Glutamatergic neuron (in vitro differentiated cells): ENCODE data around the gene SUMF1. TPM values are rescaled to one million over a fixed set of nuclear protein-coding genes. Genes with fewer than 3 reads are reported as not detected.

Experiments used
- DNase-seq: peaks from one replicate; pipeline ENCODE4 v3.0.0; 2022
- H3K27ac Mint-ChIP-seq: one replicate; pipeline ENCODE4 v1.8.0; 2020; ENCODE audit warnings: mild to moderate bottlenecking, mixed read lengths, inconsistent platforms; ENCODE audit not compliant: unreplicated experiment
- H3K27me3 Mint-ChIP-seq: one replicate; pipeline ENCODE4 v1.8.0; 2020; ENCODE audit warnings: mild to moderate bottlenecking, moderate library complexity, mixed read lengths, inconsistent platforms; ENCODE audit not compliant: unreplicated experiment
- H3K36me3 Mint-ChIP-seq: one replicate; pipeline ENCODE4 v1.8.0; 2020; ENCODE audit warnings: mild to moderate bottlenecking, mixed read lengths, inconsistent platforms; ENCODE audit not compliant: unreplicated experiment
- H3K4me1 Mint-ChIP-seq: one replicate; pipeline ENCODE4 v1.8.0; 2020; ENCODE audit warnings: mild to moderate bottlenecking, low read depth, mixed read lengths, inconsistent platforms; ENCODE audit not compliant: unreplicated experiment
- H3K4me3 Mint-ChIP-seq: one replicate; pipeline ENCODE4 v1.8.0; 2020; ENCODE audit warnings: mild to moderate bottlenecking, mixed read lengths, inconsistent platforms; ENCODE audit not compliant: unreplicated experiment
- H3K9me3 Mint-ChIP-seq: one replicate; pipeline ENCODE4 v1.8.0; 2020; ENCODE audit warnings: mild to moderate bottlenecking, moderate library complexity, mixed read lengths, inconsistent platforms; ENCODE audit not compliant: unreplicated experiment
- total RNA-seq: library from RNA; stranded (reverse); fragmentation: NEBNext Ultra II Directional; extraction: Animal tissue kit (Norgen Biotek cat#: 25700); gene quantifications from one replicate; pipeline ENCODE4 v1.2.1, GENCODE V29; 2021; ENCODE audit not compliant: unreplicated experiment
- TF ChIP-seq, protein P1 (sequence below): fragments of 200-600 bp; sonication (generic); IDR thresholded peaks from one replicate; pipeline ENCODE4 v1.5.0; 2021; ENCODE audit not compliant: partially characterized antibody, unreplicated experiment

The SUMF1 gene
- total RNA-seq, 1 donor from 2014 or later = 7.2 TPM

DNA sequence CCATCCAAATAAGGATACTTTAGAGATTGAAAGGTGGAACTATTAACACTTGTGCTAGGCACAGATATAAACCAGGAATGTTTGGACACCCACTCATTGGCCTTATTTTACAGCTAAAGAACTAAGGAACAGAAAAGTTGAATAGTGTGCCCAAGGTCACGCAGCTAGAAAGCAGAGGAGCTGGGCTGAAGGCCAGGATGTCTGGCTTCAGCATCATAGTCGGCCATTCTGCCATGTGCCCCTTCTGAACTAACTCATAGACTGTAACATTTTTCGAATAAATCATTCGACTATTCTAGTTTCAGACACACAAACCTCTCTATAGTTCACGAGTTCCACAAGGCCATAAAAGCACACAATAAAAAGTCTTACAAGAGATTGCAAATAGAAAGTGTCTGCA is 71.1 kb downstream of the SUMF1 start:
- TF ChIP-seq, protein P1, sequence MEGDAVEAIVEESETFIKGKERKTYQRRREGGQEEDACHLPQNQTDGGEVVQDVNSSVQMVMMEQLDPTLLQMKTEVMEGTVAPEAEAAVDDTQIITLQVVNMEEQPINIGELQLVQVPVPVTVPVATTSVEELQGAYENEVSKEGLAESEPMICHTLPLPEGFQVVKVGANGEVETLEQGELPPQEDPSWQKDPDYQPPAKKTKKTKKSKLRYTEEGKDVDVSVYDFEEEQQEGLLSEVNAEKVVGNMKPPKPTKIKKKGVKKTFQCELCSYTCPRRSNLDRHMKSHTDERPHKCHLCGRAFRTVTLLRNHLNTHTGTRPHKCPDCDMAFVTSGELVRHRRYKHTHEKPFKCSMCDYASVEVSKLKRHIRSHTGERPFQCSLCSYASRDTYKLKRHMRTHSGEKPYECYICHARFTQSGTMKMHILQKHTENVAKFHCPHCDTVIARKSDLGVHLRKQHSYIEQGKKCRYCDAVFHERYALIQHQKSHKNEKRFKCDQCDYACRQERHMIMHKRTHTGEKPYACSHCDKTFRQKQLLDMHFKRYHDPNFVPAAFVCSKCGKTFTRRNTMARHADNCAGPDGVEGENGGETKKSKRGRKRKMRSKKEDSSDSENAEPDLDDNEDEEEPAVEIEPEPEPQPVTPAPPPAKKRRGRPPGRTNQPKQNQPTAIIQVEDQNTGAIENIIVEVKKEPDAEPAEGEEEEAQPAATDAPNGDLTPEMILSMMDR = no peak
- no peak overlapping the region for H3K4me3 Mint-ChIP-seq
- no peaks in the 10 kb centered on the region for H3K36me3 Mint-ChIP-seq
- no peaks in the 10 kb centered on the region for H3K9me3 Mint-ChIP-seq
- DNase-seq = no peak
- H3K27me3 Mint-ChIP-seq = no peaks in the 10 kb centered on the region
- no peak overlapping the region for H3K27ac Mint-ChIP-seq
- no peaks in the 10 kb centered on the region for H3K4me1 Mint-ChIP-seq

DNA sequence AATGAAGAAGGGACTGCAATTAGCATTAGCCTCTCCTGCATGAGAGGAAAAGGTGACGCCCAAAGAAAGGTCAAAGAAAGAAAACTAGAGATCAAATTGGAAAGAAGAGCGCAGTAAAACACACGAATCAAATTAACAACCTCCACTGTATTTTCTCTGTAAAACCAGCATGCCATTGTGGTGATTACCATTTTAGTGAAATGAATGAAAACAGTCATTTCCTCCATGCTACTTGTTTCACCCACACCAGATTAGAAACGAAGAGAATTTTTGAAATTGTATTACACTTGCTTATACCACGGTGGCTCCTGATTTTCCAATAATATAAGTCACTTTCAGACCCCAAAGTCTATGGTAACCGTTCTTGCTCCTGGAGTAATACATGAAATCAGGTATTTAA is 71.6 kb downstream of the SUMF1 start:
- no peak overlapping the region for H3K4me3 Mint-ChIP-seq
- H3K27me3 Mint-ChIP-seq = no peaks in the 10 kb centered on the region
- no peaks in the 10 kb centered on the region for H3K36me3 Mint-ChIP-seq
- TF ChIP-seq, protein P1 = no peak
- H3K9me3 Mint-ChIP-seq = no peaks in the 10 kb centered on the region
- no peak overlapping the region for H3K27ac Mint-ChIP-seq
- DNase-seq = no peak
- H3K4me1 Mint-ChIP-seq = no peaks in the 10 kb centered on the region

DNA sequence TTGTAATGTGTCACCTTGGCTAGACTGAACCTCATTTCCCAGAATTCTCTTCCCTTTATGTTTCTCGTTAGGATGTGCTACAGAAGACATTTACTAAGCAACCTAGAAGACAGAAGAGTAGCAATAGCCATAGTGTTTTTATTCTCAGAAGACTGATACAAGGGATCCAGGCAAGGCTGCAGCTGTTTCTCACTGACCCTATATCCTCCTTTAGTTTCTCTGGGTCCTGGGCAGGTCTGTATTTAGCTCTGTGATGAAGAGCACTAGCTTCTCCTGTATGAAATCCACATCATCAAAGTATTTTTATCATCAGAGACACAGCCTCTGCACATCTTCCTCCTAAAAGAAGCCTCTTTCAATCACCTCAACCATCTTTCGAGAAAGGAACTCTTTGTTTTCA is 72.5 kb downstream of the SUMF1 start:
- DNase-seq = no peak
- Mint-ChIP-seq H3K4me3 (no peak overlapping the region), H3K27me3 (no peaks in the 10 kb centered on the region), H3K4me1 (no peaks in the 10 kb centered on the region), H3K36me3 (no peaks in the 10 kb centered on the region), H3K27ac (no peak overlapping the region), H3K9me3 (no peaks in the 10 kb centered on the region)
- TF ChIP-seq, protein P1 = no peak

DNA sequence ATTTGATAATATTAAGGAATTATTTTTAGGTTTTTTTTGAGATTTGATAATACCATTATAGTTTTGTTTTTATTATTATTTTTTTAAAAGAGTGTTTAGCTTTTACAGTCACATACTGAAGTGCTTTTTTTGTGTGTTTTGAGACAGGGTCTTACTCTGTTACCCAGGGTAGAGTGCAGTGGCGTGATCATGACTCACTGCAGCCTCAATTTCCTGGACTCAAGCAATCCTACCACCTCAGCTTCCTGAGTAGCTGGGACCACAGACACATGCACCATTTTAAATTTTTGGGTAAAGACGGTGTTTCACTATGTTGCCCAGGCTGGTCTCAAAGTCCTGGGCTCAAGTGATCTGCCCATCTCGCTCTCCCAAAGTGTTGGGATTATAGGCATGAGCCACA is 73.0 kb downstream of the SUMF1 start:
- Mint-ChIP-seq H3K9me3 (no peaks in the 10 kb centered on the region), H3K36me3 (no peaks in the 10 kb centered on the region), H3K4me3 (no peak overlapping the region), H3K27me3 (no peaks in the 10 kb centered on the region), H3K27ac (no peak overlapping the region), H3K4me1 (no peaks in the 10 kb centered on the region)
- TF ChIP-seq, protein P1 = no peak
- no peak for DNase-seq

DNA sequence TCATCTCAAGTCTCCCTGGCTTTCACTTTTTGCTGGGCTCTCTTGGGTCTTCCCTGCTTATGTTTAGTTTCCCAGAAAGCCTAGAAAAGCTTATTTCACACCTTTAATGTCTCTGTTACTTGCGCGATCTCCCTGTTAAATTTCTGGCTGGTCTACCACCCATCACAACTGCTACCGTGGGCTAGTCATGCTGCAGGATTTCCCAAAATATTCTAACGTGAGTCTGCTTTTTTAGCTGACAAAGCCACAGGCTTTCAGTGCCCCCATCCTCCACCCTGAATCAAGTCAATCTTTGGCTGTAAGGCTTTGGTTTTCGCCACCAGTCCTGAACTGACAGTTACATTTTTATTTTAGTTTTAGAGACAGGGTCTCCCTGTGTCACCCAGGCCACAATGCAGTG is 74.1 kb downstream of the SUMF1 start:
- no peak overlapping the region for H3K4me3 Mint-ChIP-seq
- TF ChIP-seq, protein P1 = no peak
- no peaks in the 10 kb centered on the region for H3K36me3 Mint-ChIP-seq
- H3K27ac Mint-ChIP-seq = no peak overlapping the region
- no peaks in the 10 kb centered on the region for H3K27me3 Mint-ChIP-seq
- no peak for DNase-seq
- H3K4me1 Mint-ChIP-seq = no peaks in the 10 kb centered on the region
- no peaks in the 10 kb centered on the region for H3K9me3 Mint-ChIP-seq
